Left ventricle myocardium inferior (tissue), 1 donor: ENCODE data around the gene WSCD1. TPM values are rescaled to one million over a fixed set of nuclear protein-coding genes. Genes with fewer than 3 reads are reported as not detected.

Experiments
- DNase-seq: peaks from one replicate; pipeline ENCODE4 v3.0.0-alpha.2; 2020
- H3K27ac ChIP-seq: fragments of 200-600 bp; replicated peaks from 2 replicates; pipeline ENCODE4 v1.8.0; 2021
- H3K27me3 ChIP-seq: fragments of 200-600 bp; 2 replicates; pipeline ENCODE4 v1.8.0; 2021; ENCODE audit warnings: low read depth
- H3K36me3 ChIP-seq: fragments of 200-600 bp; 2 replicates; pipeline ENCODE4 v1.8.0; 2021
- H3K4me1 ChIP-seq: fragments of 200-600 bp; 2 replicates; pipeline ENCODE4 v1.8.0; 2021
- H3K4me3 ChIP-seq: fragments of 200-600 bp; 2 replicates; pipeline ENCODE4 v1.8.0; 2021; ENCODE audit warnings: mild to moderate bottlenecking, moderate library complexity
- H3K9me3 ChIP-seq: fragments of 200-600 bp; replicated peaks from 2 replicates; pipeline ENCODE4 v1.8.0; 2021
- intact Hi-C: fragments of 100-400 bp; cut with micrococcal nuclease; formaldehyde crosslinking; loops from one replicate; pipeline ENCODE4 v1.11.0; 2022
- total RNA-seq: library from RNA; stranded (reverse); fragmentation: NEBNext Ultra II Directional; extraction: Animal tissue kit (Norgen Biotek cat#: 25700); gene quantifications from one replicate; pipeline ENCODE4 v1.2.1, GENCODE V29; 2021
- TF ChIP-seq, protein P1 (sequence below): fragments of 200-600 bp; IDR thresholded peaks from 2 replicates; pipeline ENCODE4 v1.8.0; 2021; ENCODE audit warnings: antibody characterized with exemption, mild to moderate bottlenecking, borderline replicate concordance
- donor health status: DM: no; HTN: yes; CAD: no; lungs with severe emphysema.

The WSCD1 gene
- total RNA-seq, 1 donor from 2014 or later, result 6.4 TPM

DNA sequence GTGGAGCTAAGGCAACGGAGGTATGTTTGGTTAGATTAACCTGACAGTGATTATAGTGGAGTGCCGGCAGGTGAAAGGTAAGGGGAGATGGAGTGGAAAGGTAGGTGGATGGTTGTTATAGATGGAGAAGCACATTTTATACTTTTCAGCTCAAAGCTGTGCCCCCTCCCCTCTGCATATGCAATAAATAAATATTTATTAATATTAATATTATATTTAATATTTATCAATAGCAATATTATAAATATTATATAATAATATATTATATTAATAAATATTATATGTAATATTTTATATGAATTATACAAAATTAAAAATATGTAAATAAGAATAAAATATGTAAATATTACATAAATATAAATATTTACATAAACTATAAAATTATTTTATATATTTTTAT, 70.0 kb downstream of the WSCD1 start:
- Histone ChIP-seq H3K9me3 (no peaks in the 10 kb centered on the region), H3K27ac (no peak overlapping the region), H3K4me3 (no peak overlapping the region), H3K27me3 (peaks cover 32% of the 10 kb centered on the region), H3K4me1 (no peaks in the 10 kb centered on the region), H3K36me3 (no peaks in the 10 kb centered on the region)
- DNase-seq, result no peak
- intact Hi-C loops, result no loop called here
- TF ChIP-seq, protein P1, sequence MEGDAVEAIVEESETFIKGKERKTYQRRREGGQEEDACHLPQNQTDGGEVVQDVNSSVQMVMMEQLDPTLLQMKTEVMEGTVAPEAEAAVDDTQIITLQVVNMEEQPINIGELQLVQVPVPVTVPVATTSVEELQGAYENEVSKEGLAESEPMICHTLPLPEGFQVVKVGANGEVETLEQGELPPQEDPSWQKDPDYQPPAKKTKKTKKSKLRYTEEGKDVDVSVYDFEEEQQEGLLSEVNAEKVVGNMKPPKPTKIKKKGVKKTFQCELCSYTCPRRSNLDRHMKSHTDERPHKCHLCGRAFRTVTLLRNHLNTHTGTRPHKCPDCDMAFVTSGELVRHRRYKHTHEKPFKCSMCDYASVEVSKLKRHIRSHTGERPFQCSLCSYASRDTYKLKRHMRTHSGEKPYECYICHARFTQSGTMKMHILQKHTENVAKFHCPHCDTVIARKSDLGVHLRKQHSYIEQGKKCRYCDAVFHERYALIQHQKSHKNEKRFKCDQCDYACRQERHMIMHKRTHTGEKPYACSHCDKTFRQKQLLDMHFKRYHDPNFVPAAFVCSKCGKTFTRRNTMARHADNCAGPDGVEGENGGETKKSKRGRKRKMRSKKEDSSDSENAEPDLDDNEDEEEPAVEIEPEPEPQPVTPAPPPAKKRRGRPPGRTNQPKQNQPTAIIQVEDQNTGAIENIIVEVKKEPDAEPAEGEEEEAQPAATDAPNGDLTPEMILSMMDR, result no peak

DNA sequence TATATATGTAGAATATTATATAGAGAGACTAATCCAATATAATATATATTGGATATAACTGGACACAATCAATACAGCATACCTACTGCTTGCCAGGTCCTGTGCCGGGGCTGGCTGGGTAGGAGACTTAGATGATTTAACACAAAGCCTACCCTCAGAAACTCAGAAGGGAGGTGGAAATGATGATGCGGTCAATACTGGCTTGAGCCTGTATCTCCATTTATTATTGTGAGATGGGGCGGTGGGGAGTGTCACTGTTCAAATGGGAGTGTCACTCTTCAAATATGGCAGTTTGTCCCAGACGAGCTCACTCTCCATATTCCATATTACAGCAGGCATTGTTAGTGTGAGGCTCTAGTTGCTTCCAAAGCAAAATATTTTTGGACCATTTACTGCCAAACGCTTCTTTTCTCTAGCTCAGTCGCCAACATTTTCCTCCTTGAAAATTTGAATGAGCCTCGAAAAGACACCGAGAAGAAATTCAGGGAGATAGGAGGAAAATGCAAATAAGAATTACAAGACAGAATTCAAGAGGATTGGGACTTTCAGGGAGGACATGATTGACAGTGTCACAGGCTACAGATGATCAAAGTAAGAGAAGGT, 70.7 kb downstream of the WSCD1 start:
- H3K9me3 ChIP-seq, result peaks cover 4% of the 10 kb centered on the region
- intact Hi-C loops, result no loop called here
- H3K27ac ChIP-seq, result no peak overlapping the region
- no peak overlapping the region for H3K4me3 ChIP-seq
- TF ChIP-seq, protein P1, result no peak
- no peak for DNase-seq
- H3K27me3 ChIP-seq, result peaks cover 25% of the 10 kb centered on the region
- H3K36me3 ChIP-seq, result no peaks in the 10 kb centered on the region
- no peaks in the 10 kb centered on the region for H3K4me1 ChIP-seq

DNA sequence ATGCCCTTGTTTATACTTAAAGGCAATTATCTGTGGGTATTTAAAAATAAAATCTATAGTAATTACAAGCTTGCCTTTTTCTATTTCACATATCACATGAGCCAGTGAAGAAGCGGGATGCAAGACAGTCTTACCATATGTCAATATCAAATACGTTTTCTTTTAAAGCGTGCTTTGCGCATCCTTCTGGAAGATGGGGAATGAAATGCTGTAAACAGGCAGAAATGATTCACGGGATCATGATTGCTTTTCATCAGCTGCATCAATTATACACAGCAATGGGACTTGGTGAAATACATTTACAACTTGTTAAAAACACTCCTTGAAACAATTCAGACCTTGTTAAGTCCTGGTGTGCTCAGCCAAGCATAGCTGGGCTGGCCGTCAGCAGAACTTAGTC, 72.5 kb downstream of the WSCD1 start:
- Histone ChIP-seq H3K4me1 (no peaks in the 10 kb centered on the region), H3K36me3 (no peaks in the 10 kb centered on the region), H3K27me3 (peaks cover 20% of the 10 kb centered on the region), H3K9me3 (peaks cover 9% of the 10 kb centered on the region), H3K27ac (no peak overlapping the region), H3K4me3 (no peak overlapping the region)
- TF ChIP-seq, protein P1, result no peak
- intact Hi-C loops, result no loop called here
- DNase-seq, result no peak

DNA sequence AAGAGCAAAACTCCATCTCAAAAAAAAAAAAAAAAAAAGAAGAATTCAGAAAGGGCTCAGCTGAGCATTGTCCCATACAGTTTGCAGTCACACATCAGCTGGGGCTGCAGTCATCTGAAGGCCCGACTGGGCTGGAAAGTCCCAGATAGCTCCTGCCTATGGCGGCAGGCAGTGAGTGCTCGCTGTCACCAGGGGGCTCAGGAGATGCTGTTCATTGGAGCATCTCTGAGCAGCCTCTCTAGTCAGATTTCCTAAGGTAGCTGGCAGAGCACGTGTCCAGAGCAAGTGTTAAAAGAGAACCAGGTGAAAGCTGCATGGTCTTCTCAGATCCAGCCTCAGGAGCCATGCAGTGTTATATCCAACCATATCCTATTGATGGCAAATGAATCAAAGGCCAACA, 75.8 kb downstream of the WSCD1 start:
- H3K27me3 ChIP-seq, result peaks cover 48% of the 10 kb centered on the region
- H3K4me3 ChIP-seq, result no peak overlapping the region
- TF ChIP-seq, protein P1, result no peak
- no peak overlapping the region for H3K27ac ChIP-seq
- H3K36me3 ChIP-seq, result no peaks in the 10 kb centered on the region
- no peaks in the 10 kb centered on the region for H3K4me1 ChIP-seq
- no peak for DNase-seq
- peaks cover 9% of the 10 kb centered on the region for H3K9me3 ChIP-seq
- intact Hi-C loops, result no loop called here

DNA sequence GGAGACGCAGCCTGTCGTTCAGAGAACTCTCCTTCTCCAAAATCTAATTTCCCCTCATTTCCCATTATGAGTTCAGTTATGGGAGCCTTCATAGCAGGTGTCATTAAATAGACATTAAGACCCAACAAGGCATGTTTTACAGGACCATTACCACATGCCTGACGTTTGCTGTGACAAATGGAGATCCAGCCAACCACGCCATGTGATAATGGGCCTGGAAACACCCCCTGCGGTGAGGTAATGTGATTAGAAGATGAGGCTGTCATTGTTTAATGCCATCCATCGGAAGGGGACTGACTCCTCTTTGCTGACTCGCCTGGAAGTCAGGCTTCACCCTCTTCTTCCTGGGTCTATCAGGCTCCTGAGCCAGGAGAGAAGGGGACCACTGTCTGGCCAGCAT, 76.9 kb downstream of the WSCD1 start:
- no peaks in the 10 kb centered on the region for H3K4me1 ChIP-seq
- no peak for DNase-seq
- H3K27ac ChIP-seq, result no peak overlapping the region
- intact Hi-C loops, result no loop called here
- TF ChIP-seq, protein P1, result no peak
- no peaks in the 10 kb centered on the region for H3K36me3 ChIP-seq
- H3K27me3 ChIP-seq, result peaks cover 43% of the 10 kb centered on the region
- H3K9me3 ChIP-seq, result peaks cover 9% of the 10 kb centered on the region
- no peak overlapping the region for H3K4me3 ChIP-seq
